GM21360 (cell line): ENCODE results near the gene PTGDR2.

Source experiments
- ATAC-seq: cut with Tn5 transposase; IDR thresholded peaks from one replicate; pipeline ENCODE4 v1.9.1; 2021; ENCODE audit warnings: mild to moderate bottlenecking, moderate library complexity; ENCODE audit not compliant: unreplicated experiment

The PTGDR2 gene

GRCh38 chr11:60858731-60859464, 3.1 kb upstream of the PTGDR2 start:
- ATAC-seq: no peak

DNA sequence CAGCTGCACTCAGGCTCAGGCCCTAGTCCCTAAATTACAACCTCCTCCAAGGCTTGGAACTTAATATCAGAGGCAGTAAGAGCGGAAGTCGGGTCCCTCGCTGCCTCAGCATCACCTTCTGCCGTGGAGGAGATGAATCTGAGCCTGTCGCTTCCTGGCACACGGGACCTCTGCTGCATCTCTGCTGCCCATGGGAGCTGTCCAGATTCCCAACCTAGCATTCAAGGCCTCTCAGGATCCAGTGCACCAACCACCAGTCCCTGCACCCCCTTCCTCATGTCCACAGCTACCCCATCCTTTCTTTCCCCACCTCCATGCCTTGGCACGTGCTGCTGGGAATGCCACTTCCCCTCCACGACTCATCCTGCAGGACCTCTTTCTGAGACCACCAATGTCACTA, 2.5 kb upstream of the PTGDR2 start:
- no peak for ATAC-seq

DNA sequence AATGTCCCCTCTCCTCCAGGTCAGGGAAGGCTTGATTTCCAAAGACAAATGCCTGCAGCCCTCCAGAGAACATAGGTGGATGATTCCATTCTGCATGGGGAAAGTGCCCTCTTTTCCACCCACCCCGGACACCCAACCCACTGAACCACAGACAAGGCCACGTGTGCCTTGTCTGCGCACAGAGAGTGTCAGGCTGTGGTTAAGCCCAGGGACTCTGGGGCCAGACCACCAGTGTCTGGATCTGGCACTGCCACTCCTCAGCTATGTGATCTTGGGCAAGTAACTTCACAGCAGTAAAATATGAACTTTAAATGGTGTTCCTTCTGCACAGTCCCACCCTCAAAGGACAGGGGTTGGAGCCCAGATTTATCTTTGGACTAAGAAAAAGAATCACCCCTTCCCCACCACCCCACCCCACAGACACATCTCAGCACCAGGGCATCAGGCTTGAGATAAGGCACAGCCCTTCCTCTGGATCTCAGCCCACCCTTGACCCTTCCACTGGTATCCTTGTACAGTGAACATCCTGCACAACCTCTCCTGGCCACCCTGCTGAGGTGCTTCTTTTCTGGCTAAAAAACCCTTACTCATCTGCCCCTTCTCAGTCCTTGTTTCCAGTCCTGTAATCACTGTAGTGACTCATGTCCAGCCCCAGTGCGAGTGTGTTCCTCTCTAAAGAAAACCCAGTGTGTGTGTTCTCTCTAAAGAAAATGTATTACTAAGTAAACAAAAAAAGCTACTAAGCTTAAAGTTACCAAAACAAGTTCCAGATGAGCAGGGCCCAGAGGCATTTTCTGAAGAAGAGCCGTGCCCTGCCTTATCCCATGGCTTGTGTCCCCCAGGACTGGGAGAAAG, 1.9 kb upstream of the PTGDR2 start:
- ATAC-seq: no peak

DNA sequence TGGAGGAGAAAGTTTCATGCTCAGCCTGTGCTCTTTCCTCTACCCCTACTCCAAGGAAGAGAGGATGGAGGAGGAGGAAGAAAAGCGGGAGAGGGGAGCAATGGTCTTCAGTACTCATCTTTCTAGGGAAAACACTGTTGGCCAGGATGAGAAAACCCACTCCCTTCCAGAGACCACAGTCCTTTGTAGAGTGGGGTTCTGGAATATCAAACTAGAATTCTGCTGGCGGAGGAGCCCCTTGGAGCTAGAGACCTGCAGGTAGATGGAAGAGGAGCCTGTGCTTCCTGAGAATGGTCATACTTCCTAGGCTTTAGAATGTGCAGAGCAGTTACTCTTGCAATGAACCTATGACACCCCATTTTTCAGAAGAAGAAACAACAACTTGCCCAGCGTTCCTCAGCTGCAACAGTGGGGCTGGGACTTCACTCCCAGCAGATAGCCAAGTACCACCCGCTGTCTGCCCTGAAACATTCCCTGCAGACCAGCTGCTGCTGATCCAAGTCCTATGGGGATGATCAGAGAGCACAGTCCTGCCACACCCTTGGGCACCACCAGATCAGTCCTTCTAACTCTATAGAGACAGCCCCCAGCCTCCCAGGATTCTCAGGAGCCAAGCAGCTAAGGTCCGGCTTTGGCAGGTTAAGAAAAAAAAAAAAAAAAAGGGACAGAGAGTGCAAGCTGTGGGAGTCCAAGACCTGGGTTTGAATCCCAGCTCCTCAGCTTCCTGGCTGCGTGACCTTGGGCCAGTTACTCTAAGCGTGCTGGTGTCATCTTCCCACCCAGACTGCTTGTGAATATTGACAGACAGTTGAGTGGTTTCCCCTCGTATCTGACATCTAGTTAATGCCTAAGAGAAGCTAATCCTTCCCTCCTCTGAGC, 664 bp downstream of the PTGDR2 start:
- ATAC-seq: no peak

- no peak for ATAC-seq
These were observed 1.5 kb downstream of the PTGDR2 start for GRCh38 chr11:60854140-60854846.

GRCh38 chr11:60852982-60853950, 2.5 kb downstream of the PTGDR2 start:
- ATAC-seq: no peak

DNA sequence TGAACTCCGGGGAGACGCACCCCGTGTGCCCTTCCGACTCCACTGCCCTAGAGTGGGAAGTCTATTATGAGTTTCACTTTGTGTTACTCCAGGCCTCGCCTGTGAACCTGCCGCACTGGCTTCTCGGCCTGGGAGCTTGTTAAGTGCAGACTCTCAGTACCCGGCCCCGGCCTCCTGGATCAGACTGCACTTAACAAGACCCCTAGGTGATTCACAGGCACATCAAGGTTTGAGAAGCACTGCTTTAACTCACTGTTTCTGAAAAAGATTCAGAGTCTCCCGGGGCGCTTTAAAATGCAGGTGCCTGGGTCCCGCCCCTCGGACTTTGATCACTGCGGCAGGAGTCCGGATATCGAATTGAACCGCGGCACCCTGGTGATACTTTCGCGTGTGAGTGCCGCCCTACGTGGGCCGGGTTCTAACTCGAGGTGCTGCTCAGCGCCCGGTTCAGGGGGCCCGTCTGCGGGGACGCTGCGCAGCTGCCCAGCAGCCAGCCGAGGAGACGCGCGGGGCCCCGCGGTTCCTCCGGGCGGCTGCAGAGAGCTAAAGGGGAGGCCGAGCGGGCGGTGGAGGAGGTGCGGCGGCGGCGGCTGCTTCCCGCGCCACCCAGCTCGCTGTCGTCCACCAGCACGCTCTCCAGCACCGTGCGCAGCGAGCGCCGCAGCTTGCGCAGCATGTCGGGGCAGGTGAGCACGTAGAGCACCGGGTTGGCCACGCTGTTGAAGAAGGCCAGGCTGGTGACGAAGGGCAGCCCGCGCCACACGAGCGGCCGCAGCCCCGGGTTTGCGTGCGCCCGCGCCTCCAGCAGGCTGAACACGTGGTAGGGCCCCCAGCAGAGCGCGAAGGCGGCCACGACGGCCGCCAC, 3.4 kb downstream of the PTGDR2 start:
- ATAC-seq: no peak

GRCh38 chr11:60851327-60852104, 4.2 kb downstream of the PTGDR2 start:
- ATAC-seq: no peak

DNA sequence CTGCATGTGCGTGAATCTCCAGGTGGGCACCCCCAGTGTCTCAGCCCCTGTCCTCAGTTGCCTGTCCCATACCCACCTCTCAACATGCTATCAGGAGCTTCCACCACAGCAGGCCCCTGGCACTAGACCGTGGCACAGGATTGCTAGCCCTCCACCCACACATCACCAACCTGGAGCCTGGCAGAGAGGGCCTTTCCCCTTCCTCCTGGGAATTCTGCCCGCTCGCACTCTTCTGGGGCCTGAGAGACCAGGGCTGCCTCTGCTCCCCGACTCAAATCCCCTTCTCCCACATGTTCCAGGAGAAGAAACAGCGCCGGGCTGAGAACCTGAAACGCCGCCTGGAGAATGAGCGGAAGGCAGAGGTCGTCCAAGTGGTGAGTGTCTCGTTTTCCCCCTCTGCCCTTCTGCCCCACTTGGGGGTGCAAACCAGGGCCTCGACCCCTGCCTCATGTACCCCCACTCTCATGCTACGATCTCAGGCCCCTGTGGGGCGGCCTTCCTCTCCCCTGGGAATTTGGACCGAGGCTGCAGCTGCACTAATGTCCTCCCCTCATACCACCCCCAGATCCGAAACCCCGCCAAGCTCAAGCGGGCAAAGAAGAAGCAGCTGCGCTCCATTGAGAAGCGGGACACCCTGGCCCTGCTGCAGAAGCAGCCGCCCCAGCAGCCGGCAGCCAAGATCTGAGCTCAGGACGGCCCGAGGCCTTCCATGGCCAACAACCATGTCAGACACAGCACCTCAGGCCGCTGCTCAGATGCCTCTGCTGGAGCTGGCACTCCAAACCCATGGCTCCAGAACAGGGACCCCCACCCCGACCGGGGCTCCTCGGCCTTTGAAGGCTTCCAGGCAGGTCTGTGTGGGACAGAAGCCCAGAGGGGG, 5.9 kb downstream of the PTGDR2 start:
- no peak for ATAC-seq

DNA sequence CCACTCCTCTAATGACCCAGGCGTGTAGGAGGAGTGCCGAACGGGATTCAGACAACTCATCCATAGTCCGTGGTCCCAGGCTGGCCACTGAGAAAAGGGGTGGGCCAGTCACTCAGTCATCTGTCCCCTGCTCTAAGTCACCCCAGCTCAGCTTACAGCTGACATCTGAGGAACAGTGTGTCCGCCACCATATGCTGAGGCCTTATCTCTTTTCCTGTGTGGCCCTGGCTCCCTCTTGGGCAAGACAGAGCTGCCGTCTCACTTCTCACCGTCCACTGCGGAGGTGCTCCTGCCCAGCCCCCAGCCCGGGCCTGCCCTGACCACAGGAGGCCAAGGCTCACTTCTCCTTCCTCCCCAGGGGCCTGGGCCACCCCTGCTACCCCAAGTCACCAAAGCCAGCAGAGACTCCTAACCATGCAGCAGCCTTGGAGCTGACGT, 7.0 kb downstream of the PTGDR2 start:
- no peak for ATAC-seq

GRCh38 chr11:60847896-60848295, 7.9 kb downstream of the PTGDR2 start:
- ATAC-seq: no peak

GRCh38 chr11:60847281-60847680, 8.5 kb downstream of the PTGDR2 start:
- no peak for ATAC-seq

DNA sequence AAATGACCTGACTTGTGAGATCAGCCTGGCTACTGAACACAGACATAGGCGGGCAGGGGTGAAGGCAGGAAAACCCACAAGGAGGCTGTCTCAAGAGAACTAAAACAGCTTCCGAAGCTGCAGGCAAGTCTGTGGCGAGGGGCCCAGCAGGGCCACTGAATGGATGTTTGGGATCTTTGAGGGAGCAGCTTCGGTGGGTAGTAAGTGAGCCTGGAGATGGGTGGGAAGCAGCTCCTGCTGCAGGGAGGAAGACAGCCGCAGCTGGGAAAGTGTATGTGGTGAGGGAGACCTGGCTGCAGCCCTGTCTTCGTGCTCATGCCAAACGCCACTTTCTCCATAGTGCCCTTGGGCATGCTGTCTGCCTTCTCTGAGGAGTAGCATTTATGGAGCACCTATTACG, 10.4 kb downstream of the PTGDR2 start:
- ATAC-seq: no peak

GRCh38 chr11:60844870-60845221, 10.9 kb downstream of the PTGDR2 start:
- ATAC-seq: no peak

DNA sequence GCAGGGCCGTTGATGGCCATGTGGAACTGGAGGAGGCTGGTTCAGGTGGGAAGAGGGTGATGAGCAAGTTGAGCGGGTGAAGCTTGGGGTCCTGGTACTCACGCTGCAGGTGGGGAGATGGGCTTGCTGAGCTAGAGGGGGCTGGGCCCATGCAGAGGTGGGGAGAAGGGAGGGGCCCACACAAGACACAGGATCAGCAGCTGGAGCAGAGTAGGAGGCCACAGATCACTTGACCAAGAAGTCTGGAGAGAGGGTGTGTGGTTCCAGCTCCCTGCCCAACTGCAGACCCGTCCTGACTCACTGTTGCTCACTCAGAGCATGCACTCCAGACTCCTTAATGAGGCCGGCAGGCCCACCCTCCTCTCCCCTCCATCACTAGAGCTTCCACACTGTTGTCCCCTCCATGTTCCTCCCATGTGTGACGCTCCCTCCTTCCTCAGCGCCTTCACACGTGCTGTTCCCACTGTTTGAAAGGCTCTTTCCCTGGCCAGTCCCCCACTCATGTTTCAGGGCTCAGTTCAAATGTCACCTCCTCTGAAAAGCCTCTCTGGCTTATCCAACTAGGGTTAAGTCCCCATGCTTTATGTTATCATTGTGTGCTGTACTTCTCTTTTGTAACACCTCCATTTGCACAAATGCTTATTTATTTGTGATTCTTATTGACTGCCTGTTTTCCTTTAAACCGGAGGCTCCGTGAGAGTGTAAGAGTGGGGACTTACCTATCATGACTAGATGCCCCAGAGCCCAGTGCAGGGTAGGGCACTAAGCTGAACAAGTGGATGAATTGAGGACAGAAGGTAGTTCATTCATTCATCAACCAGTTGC, 11.5 kb downstream of the PTGDR2 start:
- ATAC-seq: no peak
